ENCODE results near the gene PKD1L1.

GRCh38 chr7:47746468-47746867 lies 201.8 kb downstream of the PKD1L1 start:
- TF ChIP-seq, protein P1, sequence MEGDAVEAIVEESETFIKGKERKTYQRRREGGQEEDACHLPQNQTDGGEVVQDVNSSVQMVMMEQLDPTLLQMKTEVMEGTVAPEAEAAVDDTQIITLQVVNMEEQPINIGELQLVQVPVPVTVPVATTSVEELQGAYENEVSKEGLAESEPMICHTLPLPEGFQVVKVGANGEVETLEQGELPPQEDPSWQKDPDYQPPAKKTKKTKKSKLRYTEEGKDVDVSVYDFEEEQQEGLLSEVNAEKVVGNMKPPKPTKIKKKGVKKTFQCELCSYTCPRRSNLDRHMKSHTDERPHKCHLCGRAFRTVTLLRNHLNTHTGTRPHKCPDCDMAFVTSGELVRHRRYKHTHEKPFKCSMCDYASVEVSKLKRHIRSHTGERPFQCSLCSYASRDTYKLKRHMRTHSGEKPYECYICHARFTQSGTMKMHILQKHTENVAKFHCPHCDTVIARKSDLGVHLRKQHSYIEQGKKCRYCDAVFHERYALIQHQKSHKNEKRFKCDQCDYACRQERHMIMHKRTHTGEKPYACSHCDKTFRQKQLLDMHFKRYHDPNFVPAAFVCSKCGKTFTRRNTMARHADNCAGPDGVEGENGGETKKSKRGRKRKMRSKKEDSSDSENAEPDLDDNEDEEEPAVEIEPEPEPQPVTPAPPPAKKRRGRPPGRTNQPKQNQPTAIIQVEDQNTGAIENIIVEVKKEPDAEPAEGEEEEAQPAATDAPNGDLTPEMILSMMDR (IDR thresholded peaks at IDR 0.05): no peak
- TF ChIP-seq EP300 (IDR thresholded peaks at IDR 0.05): no peak
